GM21390 (cell line): ENCODE measurements around the gene FBXO24.
"Not testable (repeated sequence)": the region's sequence is repeated elsewhere in the genome, so short reads cannot be mapped to it uniquely, and the experiment has no call there.

Source experiments
- ATAC-seq: cut with Tn5 transposase; IDR thresholded peaks from one replicate; pipeline ENCODE4 v1.9.1; 2021; ENCODE audit not compliant: unreplicated experiment

The FBXO24 gene

DNA sequence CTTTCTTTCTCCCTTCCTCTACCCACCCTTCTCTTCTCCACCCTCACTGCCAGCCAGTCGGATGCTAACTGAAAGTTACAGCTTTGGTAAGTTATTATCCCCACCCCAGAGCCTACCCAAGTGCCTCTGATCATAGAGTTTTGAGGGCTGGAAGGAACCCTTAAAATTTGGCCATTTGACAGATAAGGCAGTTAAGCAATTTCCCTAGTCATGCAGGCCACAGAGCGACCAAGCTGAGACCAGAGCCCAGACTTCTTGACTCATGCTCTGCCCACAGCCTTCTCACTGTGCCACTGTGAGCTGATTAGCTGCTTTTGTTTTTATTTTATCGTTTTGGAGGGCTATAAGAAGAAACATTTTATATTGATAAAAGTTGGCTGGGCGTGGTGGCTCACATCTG lies 29.6 kb upstream of the FBXO24 start:
- ATAC-seq, result no peak

DNA sequence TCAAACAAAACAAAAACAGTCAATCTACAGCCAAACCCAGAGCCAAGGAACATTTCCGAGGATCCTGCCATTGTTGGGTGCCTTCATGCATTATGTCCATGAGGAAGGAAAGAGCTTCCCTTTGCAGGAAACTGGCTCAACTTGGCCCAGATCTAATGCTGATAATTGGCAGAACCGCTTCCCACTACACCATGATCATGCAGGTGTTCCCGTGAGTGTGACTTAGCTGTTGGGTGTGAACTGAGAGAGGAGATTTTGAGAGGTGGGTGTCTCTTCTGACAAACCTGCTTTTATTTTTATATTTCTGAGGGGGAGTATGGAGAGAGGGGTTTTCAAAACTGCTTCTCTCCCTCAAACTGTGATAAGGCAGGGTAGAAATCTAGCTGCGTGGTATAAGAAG lies 27.0 kb upstream of the FBXO24 start:
- no peak for ATAC-seq

DNA sequence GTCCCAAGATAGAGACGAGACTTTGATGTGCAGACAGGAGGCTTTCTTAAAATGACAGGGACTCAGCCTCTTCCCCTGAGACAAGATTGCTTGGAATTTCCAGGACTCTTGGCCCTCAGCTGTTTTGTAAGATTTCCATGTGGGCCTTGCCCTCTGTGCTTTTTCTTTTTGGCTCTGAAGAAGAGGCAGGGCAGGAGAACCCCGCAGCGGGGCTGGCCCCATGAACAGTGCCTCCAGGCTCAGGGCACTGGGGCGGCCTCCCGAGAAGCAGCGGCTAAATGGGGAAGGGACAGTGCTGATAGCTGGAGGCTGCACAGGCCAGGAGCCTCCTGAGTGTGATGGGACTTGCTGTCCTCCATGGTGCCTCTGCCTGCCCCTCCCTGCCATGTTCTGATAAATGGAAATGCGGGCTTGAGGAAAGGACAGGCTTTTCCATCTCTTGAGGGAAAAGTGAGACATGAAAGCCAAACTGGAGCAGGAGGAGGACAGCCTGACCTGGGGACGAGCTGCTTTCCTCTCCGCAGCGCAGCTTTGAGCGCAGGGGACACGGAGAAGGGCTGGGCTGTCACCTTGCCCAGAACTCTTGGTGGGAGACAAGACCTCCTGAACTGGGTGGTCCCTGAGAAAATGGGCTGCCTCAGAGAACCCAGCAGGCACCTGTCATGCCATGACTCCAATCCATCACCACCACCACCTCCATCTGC lies 24.5 kb upstream of the FBXO24 start:
- no peak for ATAC-seq

DNA sequence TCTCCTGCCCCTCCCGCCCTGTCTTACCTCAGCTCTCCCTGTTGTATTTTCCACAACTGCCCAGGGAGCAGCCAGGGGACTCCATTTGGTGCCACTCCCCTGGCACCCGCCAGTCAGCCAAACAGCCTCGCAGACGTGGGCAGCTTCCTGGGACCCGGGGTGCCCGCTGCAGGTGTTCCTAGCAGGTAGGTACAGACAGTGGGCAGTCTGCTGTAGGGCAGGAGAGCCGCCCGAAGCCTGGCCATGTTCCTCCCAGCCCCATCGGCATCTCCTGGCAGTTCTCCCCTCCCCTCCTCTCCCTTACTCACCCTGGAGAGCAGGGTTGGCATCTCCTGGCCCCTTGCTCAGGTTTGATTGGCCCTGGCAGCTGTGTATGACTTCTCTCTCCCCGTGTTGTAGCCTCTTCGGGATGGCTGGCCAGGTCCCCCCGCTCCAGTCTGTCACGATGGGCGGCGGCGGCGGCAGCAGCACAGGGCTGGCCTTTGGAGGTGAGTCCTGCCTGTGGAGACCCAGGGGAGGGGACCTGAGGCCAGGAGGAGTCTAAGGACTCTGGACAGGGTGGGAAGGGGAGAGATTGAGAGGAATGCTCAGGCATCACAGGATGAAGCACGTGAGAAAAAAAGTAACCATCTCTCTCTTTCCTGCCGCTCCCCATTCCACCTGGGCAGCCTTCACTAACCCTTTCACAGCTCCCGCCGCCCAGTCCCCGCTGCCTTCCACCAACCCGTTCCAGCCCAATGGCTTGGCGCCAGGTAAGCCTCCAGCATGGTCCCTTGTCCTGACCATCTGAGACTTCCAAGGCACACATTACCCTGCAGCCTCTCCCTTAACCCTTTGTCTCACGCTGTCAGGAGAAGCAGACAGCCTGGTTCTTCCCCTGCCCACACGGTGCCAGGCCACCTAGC lies 23.7 kb upstream of the FBXO24 start:
- no peak for ATAC-seq

DNA sequence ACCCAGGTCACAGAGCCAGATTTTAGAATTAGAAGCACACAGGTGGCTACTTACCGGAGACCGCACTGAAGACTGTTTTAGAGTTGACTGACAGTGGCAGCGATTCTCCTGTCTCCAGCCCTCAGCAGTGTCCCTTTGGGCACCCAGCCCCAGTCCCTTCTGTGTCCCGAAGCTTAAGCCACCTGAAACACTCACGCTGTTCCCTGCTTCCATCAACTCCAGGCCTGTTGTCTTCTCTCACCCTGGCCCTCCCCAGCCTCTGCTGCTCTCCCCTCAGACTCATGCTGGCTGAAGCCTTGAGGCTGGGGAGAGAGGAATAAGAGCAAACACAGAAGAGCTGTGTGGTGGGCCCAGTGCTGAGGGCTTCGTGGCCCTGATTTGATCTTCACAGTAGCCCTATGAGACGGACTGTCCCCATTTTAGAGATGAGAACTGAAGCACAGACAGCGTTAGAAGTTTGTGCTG lies 23.0 kb upstream of the FBXO24 start:
- no peak for ATAC-seq

DNA sequence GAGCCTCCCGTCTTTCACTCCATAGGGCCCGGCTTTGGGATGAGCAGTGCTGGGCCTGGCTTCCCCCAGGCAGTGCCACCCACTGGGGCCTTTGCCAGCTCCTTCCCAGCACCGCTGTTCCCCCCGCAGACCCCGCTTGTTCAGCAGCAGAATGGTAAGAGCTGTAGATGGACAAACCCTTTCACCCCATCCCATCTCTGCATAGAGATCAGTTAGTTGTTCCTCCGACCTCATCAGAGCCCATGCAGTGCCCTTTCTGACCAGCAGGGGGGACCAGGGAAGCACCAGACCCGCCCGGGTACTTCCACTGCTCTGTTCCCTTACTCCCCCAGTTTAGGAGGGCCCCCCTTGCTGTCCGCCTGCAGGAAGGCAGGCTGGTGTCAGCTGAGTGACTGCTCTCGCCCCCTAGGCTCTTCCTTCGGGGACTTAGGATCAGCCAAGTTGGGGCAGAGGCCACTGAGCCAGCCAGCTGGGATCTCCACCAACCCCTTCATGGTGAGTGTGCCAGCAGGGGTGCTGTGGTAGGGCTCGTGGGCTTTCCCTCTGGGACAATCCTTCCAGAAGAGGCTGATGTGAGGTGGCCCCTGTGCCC lies 22.2 kb upstream of the FBXO24 start:
- ATAC-seq, result no peak

DNA sequence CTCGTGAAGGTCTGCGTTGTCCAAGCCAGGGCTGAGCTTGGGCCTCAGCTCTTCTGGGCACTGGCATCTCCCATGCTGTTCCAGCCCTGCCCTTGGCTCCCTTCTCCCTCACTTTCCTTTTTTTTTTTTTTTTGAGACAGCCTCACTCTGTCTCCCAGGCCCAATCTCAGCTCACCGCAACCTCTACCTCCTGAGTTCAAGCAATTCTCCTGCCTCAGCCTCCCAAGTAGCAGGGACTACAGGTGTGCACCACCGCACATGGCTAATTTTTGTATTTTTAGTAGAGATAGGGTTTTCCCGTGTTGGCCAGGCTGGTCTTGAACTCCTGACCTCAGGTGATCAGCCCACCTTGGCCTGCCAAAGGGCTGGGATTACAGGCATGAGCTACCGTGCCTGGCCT lies 21.7 kb upstream of the FBXO24 start:
- not testable (repeated sequence) for ATAC-seq

GRCh38 chr7:100565133-100565571 lies 21.0 kb upstream of the FBXO24 start:
- no peak for ATAC-seq

GRCh38 chr7:100566018-100566531 lies 20.1 kb upstream of the FBXO24 start:
- ATAC-seq, result no peak

DNA sequence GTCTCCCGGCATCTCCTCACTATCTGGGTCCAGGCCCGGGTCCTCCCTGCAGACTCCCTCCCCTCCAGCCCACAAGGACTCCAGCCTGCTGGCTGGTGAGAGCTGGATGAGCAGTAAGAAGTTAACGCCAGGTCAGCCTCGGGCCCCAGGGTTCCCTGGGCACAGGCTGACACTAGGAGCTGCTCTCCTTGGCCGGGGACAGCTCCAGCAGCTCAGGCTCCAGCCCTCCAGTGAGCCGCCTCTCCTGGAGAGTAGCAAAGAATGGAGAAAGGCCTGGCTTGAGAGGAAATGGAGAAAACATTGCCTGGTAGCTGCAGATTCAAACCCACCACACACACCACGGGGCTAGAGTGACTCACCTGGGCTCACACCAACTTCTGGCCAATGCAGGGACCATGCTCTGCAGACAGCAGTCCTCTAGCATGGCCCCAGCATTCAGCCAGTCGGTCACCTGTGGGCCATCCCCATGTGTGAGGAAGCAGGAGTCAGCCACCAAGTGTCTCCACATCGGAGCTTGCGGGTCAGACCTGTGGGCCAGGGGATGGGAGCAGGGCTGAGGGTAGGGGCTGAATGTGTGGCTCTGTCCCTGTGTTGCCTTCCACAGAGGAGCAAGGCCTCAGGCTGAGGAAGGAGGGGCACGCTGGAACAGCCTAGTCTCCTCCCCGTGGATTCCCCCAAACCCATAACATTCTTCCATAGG lies 18.9 kb upstream of the FBXO24 start:
- no peak for ATAC-seq

DNA sequence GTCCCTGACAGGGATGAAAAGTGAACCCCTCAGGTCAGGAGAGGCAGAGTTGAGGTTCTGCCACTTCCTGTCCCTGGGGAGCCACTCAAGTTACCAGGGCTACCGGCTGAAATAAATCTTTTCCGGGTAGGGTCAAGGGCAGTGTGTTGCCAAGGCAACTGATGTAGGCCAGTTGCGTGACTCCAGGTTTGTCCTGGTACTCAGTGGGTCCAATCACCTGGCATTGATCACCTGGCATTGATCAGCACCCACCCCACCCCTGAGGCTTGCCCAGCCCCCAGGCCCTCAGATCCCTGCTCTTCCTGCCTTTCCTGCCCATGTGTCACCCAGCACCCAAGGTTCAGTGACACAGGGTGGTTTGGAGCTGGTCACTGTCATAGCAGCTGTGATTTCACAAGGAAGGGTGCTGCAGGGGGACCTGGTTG lies 18.4 kb upstream of the FBXO24 start:
- ATAC-seq, result no peak

- ATAC-seq, result no peak
Measured at GRCh38 chr7:100568176-100568895, 17.8 kb upstream of the FBXO24 start.

- ATAC-seq, result no peak
Measured at GRCh38 chr7:100568896-100569844, 17.0 kb upstream of the FBXO24 start.

GRCh38 chr7:100570954-100571828 lies 14.9 kb upstream of the FBXO24 start:
- ATAC-seq, result no peak

- no peak for ATAC-seq
Measured at GRCh38 chr7:100571829-100572116, 14.4 kb upstream of the FBXO24 start.

DNA sequence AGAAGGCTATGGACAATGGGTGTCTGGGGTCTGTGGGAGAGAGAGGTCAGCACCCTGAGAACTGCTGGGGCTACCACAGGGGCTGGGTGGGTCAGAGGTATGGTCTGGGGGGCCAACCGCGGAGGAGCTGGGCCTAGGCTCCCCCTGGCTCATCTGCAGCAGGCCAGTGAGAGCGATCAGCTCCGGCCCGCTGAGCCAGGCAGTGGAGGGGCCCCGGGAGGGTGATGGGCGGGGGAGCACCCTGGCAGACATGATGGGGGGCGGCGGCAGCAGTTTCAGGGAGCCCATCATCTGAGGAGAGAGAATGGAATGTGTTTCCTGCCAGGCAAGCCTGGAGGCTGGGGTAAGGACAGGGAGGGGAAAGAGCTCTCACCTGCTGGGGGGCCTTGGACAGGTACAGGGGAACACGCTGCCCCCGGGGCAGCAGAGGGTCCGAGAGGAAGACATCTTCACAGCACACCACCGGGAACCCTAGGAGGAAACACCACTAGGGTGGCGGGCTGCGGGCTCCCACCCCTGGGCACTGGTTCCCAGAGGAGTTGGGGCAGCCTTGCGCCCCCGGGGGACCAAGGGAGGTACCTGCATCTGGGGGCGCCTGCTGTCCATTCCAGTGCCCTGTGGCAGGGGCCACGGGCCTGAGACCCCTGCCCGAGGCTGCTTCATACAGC lies 13.7 kb upstream of the FBXO24 start:
- no peak for ATAC-seq

DNA sequence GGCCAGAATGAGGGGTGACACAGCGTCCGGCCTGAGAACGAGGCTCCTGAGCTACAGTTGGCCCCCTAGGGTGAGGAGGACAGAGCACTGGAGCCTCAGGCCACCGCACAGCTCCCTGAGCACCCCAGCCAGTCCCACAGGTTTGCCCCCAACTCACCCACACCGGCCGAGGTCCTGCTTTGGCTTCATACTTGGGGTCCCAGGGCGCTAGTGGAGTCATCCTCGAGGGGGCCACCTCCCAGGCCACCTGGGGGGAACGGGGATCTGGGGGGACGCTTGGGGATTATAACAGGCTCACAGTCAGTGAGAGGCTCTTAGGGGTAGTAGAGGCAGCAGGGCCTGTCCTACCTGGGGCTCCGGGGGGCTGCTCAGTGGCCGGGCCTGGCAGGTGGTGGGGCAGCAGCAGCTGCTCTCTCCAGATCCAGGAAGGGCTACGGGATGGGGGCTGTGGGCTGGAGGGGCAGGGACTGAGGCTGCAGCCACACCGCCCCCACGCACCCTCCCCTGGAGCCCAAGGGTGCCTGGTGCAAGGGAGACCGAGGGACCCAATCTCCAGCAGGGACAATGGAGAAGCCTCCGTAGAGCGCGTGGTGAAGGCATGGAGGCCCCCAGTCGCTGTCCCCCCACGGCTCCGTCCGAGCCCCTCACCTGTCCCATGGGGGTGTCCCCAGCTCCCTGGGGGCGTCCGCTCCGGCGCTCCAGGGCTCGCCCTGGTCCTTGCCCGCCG lies 13.0 kb upstream of the FBXO24 start:
- no peak for ATAC-seq
